Karpas-422 (cell line): ENCODE results near the gene PCDH9. TPM values are rescaled to one million over a fixed set of nuclear protein-coding genes. Genes with fewer than 3 reads are reported as not detected.

Source experiments
- DNase-seq: peaks from one replicate; pipeline ENCODE4 v3.0.0-alpha.2; 2015
- H2AFZ ChIP-seq: fragments of 200-600 bp; sonication (generic); 2 replicates; pipeline ENCODE4 v1.6.1; 2014; ENCODE audit warnings: antibody characterized with exemption, low read length, mixed read lengths
- H3K27ac ChIP-seq: fragments of 200-600 bp; sonication (generic); 2 replicates; pipeline ENCODE4 v1.5.1; 2014; ENCODE audit warnings: mild to moderate bottlenecking, low read length, moderate library complexity
- H3K27me3 ChIP-seq: fragments of 200-600 bp; sonication (generic); 2 replicates; pipeline ENCODE4 v1.6.1; 2014; ENCODE audit warnings: low read length, mixed read lengths
- H3K36me3 ChIP-seq: fragments of 200-600 bp; sonication (generic); 2 replicates; pipeline ENCODE4 v1.6.1; 2014; ENCODE audit warnings: low read length, mixed read lengths; ENCODE audit not compliant: insufficient read depth
- H3K4me1 ChIP-seq: fragments of 200-600 bp; sonication (generic); 2 replicates; pipeline ENCODE4 v1.6.1; 2014; ENCODE audit warnings: mild to moderate bottlenecking, low read length, mixed read lengths
- H3K4me2 ChIP-seq: fragments of 200-600 bp; sonication (generic); 2 replicates; pipeline ENCODE4 v1.6.1; 2014; ENCODE audit warnings: low read length, low read depth, mild to moderate bottlenecking; ENCODE audit not compliant: poor library complexity, severe bottlenecking
- H3K4me3 ChIP-seq: fragments of 200-600 bp; sonication (generic); 2 replicates; pipeline ENCODE4 v1.5.1; 2014; ENCODE audit warnings: mild to moderate bottlenecking, antibody characterized with exemption, low read length, mixed read lengths
- H3K79me2 ChIP-seq: fragments of 200-600 bp; sonication (generic); 2 replicates; pipeline ENCODE4 v1.6.1; 2014; ENCODE audit warnings: mild to moderate bottlenecking, low read length, mixed read lengths
- H3K9ac ChIP-seq: fragments of 200-600 bp; sonication (generic); 2 replicates; pipeline ENCODE4 v1.6.0; 2014; ENCODE audit warnings: low read length
- H3K9me2 ChIP-seq: fragments of 200-600 bp; sonication (generic), shearing (Covaris generic); replicated peaks from 2 replicates; pipeline ENCODE4 v1.6.0; 2014; ENCODE audit warnings: mild to moderate bottlenecking, low read length, moderate library complexity; ENCODE audit not compliant: insufficient read depth
- H3K9me3 ChIP-seq: fragments of 300-700, 200-600 bp; sonication (generic); 2 replicates; pipeline ENCODE4 v1.6.1; 2014; ENCODE audit warnings: low read length, mixed read lengths
- H4K20me1 ChIP-seq: fragments of 200-600 bp; sonication (generic); 2 replicates; pipeline ENCODE4 v1.6.1; 2014; ENCODE audit warnings: mild to moderate bottlenecking, antibody characterized with exemption, low read length, low read depth; ENCODE audit not compliant: insufficient read depth
- total RNA-seq: library from RNA; depleted of rRNA; stranded (reverse); fragments of >200 nt; shearing (Covaris generic); gene quantifications from 2 replicates; pipeline ENCODE4 v1.2.3, GENCODE V29; 2014; ENCODE audit warnings: low replicate concordance

Gene PCDH9
- total RNA-seq, 1 experiment from 2014 or later = 5.8 TPM

DNA sequence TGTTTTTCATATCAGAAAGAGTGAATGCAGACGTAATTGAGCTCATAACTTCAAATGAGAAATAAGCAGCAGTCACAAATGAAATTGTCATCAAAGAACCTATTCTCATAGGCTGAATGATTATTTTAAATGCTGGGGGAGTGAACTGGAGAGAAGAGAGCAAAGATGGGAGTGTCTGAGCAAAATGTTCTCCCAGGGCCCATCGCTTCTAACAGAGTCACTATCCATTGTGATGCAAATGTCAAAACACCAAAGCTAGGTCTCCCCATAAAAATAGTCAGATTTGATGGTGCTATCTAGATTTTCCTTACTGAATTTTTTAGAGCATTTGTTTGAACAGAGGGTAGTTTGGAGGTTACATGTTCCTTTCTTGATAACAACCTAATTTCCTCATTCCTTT, 278.7 kb downstream of the PCDH9 start:
- Histone ChIP-seq H3K9ac (no peak overlapping the region), H3K36me3 (no peaks in the 10 kb centered on the region), H4K20me1 (no peaks in the 10 kb centered on the region), H3K27ac (no peak overlapping the region), H3K9me3 (no peaks in the 10 kb centered on the region), H3K9me2 (no peaks in the 10 kb centered on the region), H2AFZ (no peak overlapping the region), H3K27me3 (no peaks in the 10 kb centered on the region), H3K79me2 (no peaks in the 10 kb centered on the region), H3K4me2 (no peak overlapping the region), H3K4me1 (no peaks in the 10 kb centered on the region), H3K4me3 (no peak overlapping the region)
- DNase-seq = no peak

DNA sequence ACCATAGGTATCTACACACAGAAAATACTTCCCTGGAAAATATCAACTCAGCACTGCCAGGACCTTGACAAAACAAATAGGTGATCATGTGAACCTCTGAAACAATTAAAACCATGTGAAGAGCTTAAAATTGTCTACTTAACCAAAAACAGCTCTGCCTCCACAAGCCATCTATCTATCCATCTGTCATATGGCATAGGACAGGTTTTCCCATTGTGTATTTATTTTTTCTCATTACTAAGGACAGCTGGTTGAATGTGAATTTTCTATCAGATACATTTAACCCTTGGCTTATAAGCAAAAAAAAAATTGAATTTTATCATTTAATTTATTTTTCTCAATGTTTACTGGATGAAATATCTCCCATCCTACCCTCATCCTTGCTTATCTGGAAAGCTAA, 279.5 kb downstream of the PCDH9 start:
- Histone ChIP-seq H3K79me2 (no peaks in the 10 kb centered on the region), H3K9me3 (no peaks in the 10 kb centered on the region), H4K20me1 (no peaks in the 10 kb centered on the region), H3K4me3 (no peak overlapping the region), H3K4me2 (no peak overlapping the region), H3K9me2 (no peaks in the 10 kb centered on the region), H3K27me3 (no peaks in the 10 kb centered on the region), H3K9ac (no peak overlapping the region), H3K4me1 (no peaks in the 10 kb centered on the region), H3K27ac (no peak overlapping the region), H2AFZ (no peak overlapping the region), H3K36me3 (no peaks in the 10 kb centered on the region)
- no peak for DNase-seq

GRCh38 chr13:66948910-66949309, 281.2 kb downstream of the PCDH9 start:
- no peak overlapping the region for H2AFZ ChIP-seq
- H3K9me2 ChIP-seq = no peaks in the 10 kb centered on the region
- H3K79me2 ChIP-seq = no peaks in the 10 kb centered on the region
- no peak overlapping the region for H3K4me3 ChIP-seq
- H3K9ac ChIP-seq = no peak overlapping the region
- H3K27ac ChIP-seq = no peak overlapping the region
- no peaks in the 10 kb centered on the region for H3K27me3 ChIP-seq
- H3K36me3 ChIP-seq = no peaks in the 10 kb centered on the region
- no peaks in the 10 kb centered on the region for H3K9me3 ChIP-seq
- DNase-seq = no peak
- H4K20me1 ChIP-seq = no peaks in the 10 kb centered on the region
- H3K4me1 ChIP-seq = peaks cover 10% of the 10 kb centered on the region
- no peak overlapping the region for H3K4me2 ChIP-seq

DNA sequence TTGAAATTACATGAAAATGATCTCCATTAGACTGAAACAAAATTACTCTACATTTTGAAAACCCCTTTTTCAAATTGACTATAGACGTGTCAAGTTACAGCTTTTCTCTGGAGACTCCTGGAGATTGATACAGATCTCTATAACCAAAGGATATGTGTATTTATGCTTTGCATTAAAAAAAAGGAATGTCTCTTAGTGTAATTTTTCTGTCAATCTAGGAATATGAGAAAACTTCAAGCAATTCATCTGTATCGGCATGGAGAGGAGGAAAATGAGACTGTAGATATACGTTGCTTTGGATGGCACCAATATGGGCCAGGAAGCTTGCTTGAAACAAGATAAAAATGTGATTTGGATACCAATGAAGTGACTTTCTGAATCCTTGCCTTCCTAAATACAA, 286.6 kb downstream of the PCDH9 start:
- Histone ChIP-seq H3K9ac (no peak overlapping the region), H2AFZ (no peak overlapping the region), H4K20me1 (no peaks in the 10 kb centered on the region), H3K4me1 (peaks cover 10% of the 10 kb centered on the region), H3K9me2 (no peaks in the 10 kb centered on the region), H3K27ac (no peak overlapping the region), H3K9me3 (0 out of 2 replicates have a peak, but pooled peaks cover 2% of the 10 kb centered on the region), H3K4me2 (no peak overlapping the region), H3K79me2 (no peaks in the 10 kb centered on the region), H3K27me3 (no peaks in the 10 kb centered on the region), H3K36me3 (no peaks in the 10 kb centered on the region), H3K4me3 (no peak overlapping the region)
- DNase-seq = no peak

DNA sequence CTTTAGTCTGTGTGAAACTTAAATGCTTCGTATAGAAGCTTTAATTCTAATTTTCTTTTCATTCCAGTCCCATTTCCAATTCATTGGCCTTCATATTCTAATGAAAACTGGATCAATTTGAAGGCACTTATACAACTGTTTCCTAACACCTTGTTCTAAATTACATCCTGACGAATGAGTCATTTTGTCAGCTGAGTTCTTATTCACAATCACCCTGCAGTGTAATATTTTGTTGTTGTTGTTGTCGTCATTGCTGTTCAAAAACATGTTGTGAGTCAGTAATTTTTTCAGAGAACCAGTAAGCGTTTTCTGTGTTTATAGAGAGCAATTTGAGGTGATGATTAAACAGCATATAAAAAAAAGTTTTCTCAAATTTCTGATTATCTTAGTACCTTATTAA, 290.0 kb downstream of the PCDH9 start:
- H3K9ac ChIP-seq = no peak overlapping the region
- H3K27me3 ChIP-seq = no peaks in the 10 kb centered on the region
- H3K4me3 ChIP-seq = no peak overlapping the region
- no peak overlapping the region for H3K4me2 ChIP-seq
- no peaks in the 10 kb centered on the region for H3K79me2 ChIP-seq
- H4K20me1 ChIP-seq = no peaks in the 10 kb centered on the region
- no peak for DNase-seq
- H3K36me3 ChIP-seq = no peaks in the 10 kb centered on the region
- H2AFZ ChIP-seq = no peak overlapping the region
- no peaks in the 10 kb centered on the region for H3K9me2 ChIP-seq
- peaks cover 2% of the 10 kb centered on the region; the same call in 1 of the 2 replicates for H3K9me3 ChIP-seq
- no peak overlapping the region for H3K27ac ChIP-seq
- H3K4me1 ChIP-seq = peaks cover 10% of the 10 kb centered on the region

DNA sequence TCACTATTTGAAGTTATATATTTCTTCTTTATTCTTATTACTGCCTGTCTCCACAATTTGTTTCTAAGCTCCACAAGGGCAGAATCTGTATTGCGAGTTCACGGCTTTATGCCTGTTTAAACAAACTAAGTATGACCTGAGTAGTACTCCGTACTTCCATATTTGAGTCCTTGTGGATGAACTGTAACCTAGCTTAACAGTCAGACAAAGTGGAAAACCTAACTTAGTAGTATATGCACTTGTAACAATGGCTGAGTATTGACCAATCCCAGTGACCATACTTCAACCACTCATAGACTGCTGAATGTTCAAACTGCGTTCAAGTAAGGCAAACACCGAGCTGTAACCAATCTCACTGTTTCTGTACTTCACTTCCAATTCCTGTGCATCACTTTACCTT, 292.7 kb downstream of the PCDH9 start:
- no peak for DNase-seq
- Histone ChIP-seq H3K9me2 (no peaks in the 10 kb centered on the region), H3K4me2 (no peak overlapping the region), H3K4me3 (no peak overlapping the region), H3K79me2 (no peaks in the 10 kb centered on the region), H2AFZ (no peak overlapping the region), H4K20me1 (no peaks in the 10 kb centered on the region), H3K36me3 (no peaks in the 10 kb centered on the region), H3K27me3 (no peaks in the 10 kb centered on the region), H3K9ac (no peak overlapping the region), H3K27ac (no peak overlapping the region), H3K4me1 (no peaks in the 10 kb centered on the region), H3K9me3 (no peaks in the 10 kb centered on the region; the same call in 1 of the 2 replicates)

GRCh38 chr13:66933994-66934393, 296.1 kb downstream of the PCDH9 start:
- no peak overlapping the region for H3K4me2 ChIP-seq
- no peaks in the 10 kb centered on the region; the same call in 1 of the 2 replicates for H3K9me3 ChIP-seq
- no peaks in the 10 kb centered on the region for H3K36me3 ChIP-seq
- H4K20me1 ChIP-seq = no peaks in the 10 kb centered on the region
- no peaks in the 10 kb centered on the region for H3K9me2 ChIP-seq
- H3K4me3 ChIP-seq = no peak overlapping the region
- H3K4me1 ChIP-seq = no peaks in the 10 kb centered on the region
- no peak overlapping the region for H3K9ac ChIP-seq
- no peaks in the 10 kb centered on the region for H3K79me2 ChIP-seq
- H3K27me3 ChIP-seq = no peaks in the 10 kb centered on the region
- DNase-seq = no peak
- H3K27ac ChIP-seq = no peak overlapping the region
- H2AFZ ChIP-seq = no peak overlapping the region

DNA sequence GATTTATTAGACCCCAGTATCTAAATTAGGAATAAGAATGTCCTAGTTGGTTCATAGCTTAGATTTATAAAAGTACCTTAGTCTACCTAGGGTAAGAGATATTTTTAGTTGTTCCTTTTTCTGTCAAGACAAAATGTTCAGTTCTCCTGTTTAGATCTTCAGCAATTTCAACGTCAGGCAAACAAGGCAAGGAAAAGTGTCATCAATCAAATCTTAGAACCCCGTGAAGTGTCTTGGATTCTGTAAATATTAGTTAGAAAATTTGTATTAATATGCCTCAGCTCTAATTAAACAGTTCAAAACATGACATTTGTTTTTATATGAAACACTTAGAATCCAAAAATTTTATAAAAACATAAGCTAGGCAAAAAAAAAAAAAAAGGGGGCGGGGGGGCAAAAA, 296.6 kb downstream of the PCDH9 start:
- H3K27me3 ChIP-seq = no peaks in the 10 kb centered on the region
- no peak overlapping the region for H3K9ac ChIP-seq
- no peak overlapping the region for H3K27ac ChIP-seq
- H3K9me3 ChIP-seq = no peaks in the 10 kb centered on the region; the same call in 1 of the 2 replicates
- H3K4me2 ChIP-seq = no peak overlapping the region
- no peaks in the 10 kb centered on the region for H3K4me1 ChIP-seq
- no peak overlapping the region for H3K4me3 ChIP-seq
- H2AFZ ChIP-seq = no peak overlapping the region
- no peaks in the 10 kb centered on the region for H3K36me3 ChIP-seq
- H4K20me1 ChIP-seq = no peaks in the 10 kb centered on the region
- no peaks in the 10 kb centered on the region for H3K9me2 ChIP-seq
- DNase-seq = no peak
- no peaks in the 10 kb centered on the region for H3K79me2 ChIP-seq

DNA sequence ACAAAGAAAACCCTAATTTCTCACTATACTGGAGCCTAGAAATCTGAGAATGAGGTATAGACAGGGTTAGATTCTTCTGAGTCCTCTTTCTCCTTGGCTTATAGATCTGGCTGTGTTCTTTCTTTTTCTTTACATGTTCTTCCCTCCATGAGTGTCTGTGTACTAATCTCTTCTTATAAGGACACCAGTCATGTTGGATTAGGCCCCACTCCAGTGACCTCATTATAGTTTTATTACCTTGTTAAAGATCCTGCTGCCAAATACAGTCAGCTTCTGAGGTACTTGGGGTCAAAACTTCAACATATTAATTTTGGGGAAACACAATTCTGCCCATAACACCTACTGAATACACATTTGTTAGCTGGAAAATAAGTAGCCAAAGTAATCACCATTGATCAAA, 302.6 kb downstream of the PCDH9 start:
- no peak for DNase-seq
- Histone ChIP-seq H3K27ac (no peak overlapping the region), H3K79me2 (no peaks in the 10 kb centered on the region), H3K4me3 (no peak overlapping the region), H2AFZ (no peak overlapping the region), H3K9ac (no peak overlapping the region), H3K4me1 (no peaks in the 10 kb centered on the region), H3K36me3 (no peaks in the 10 kb centered on the region), H3K27me3 (no peaks in the 10 kb centered on the region), H4K20me1 (no peaks in the 10 kb centered on the region), H3K9me2 (no peaks in the 10 kb centered on the region), H3K4me2 (no peak overlapping the region), H3K9me3 (no peaks in the 10 kb centered on the region)
